Measurements from ENCODE around the gene AQP9.

GRCh38 chr15:58154769-58155168, 16.6 kb downstream of the AQP9 start:
- no peak for TF ChIP-seq CTCF (IDR thresholded peaks at IDR 0.05; ENCODE audit: poor library complexity)
- no peak for TF ChIP-seq EZH2 (IDR thresholded peaks at IDR 0.05; ENCODE audit: borderline replicate concordance)
- TF ChIP-seq EZH2phosphoT487 (IDR thresholded peaks at IDR 0.05; ENCODE audit: low read depth, severe bottlenecking, unreplicated experiment) = no peak

Data from hepatocyte (in vitro differentiated cells).